Measurements from ENCODE around the gene APLF.

APLF gene

GRCh38 chr2:68453761-68454360, 13.5 kb upstream of the APLF start:
- Mint-ChIP-seq H3K4me3 (no peak overlapping the region), H3K9me3 (no peaks in the 10 kb centered on the region), H3K27me3 (no peaks in the 10 kb centered on the region), H3K4me1 (peaks cover 7% of the 10 kb centered on the region), H3K36me3 (no peaks in the 10 kb centered on the region), H3K27ac (no peak overlapping the region)
- CTCF ChIA-PET = interaction anchor here (0.7 to 2.1 kb wide), 6 partner anchors 10 to 472 kb away, joined by 3 to 10 read pairs (median 4); no protein-coding TSS in a partner anchor
- no peak for DNase-seq

DNA sequence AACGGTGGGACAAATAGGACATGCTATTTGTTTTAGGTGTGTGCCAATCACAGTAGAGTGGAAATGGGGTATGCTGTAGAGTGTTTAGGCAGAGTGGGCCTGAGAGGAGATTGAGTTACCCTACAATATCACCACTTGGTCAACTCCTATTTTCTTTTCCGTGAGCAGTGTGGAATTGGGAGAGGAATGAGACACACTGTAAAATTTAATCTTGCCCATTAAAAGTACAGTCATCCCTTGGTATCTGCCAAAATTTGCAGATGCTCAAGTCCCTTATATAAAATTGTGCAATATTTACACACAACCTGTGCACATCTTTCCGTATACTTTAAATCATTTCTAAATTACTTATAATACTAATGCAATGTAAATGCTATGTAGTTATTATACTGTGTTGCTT, 12.7 kb upstream of the APLF start:
- no peak overlapping the region for H3K27ac Mint-ChIP-seq
- H3K4me3 Mint-ChIP-seq = no peak overlapping the region
- H3K9me3 Mint-ChIP-seq = no peaks in the 10 kb centered on the region
- no peak for DNase-seq
- no peaks in the 10 kb centered on the region for H3K36me3 Mint-ChIP-seq
- CTCF ChIA-PET = interaction anchor here (1.1 to 2.1 kb wide), 2 partner anchors 9 to 11 kb away, joined by 3 to 10 read pairs; no protein-coding TSS in a partner anchor
- H3K27me3 Mint-ChIP-seq = no peaks in the 10 kb centered on the region
- peaks cover 7% of the 10 kb centered on the region for H3K4me1 Mint-ChIP-seq

DNA sequence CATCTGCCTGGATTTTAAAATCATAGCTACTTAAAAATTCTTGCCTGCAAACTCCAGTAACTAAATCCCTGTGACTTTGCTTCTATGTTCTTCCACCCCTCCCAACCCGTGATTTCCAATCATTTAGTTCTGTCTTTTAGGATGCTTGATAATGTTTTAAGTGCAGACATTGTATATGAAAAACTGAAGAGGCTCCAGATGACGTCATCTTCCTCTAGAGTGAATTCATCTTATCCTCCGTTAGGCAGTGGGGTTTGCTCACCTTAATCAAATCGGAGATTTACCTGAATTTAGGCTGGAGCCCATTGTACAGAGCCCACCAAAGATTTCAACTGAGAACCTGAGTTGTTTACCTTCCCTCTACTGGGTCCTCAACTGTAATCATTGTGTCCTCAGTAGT, 11.2 kb upstream of the APLF start:
- Mint-ChIP-seq H3K9me3 (no peaks in the 10 kb centered on the region), H3K27me3 (no peaks in the 10 kb centered on the region), H3K4me1 (peaks cover 7% of the 10 kb centered on the region), H3K27ac (no peak overlapping the region), H3K36me3 (no peaks in the 10 kb centered on the region), H3K4me3 (no peak overlapping the region)
- CTCF ChIA-PET = interaction anchor here (0.7 to 1.2 kb wide), 2 partner anchors 27 to 32 kb away, joined by 3 read pairs; no protein-coding TSS in a partner anchor
- DNase-seq = no peak

DNA sequence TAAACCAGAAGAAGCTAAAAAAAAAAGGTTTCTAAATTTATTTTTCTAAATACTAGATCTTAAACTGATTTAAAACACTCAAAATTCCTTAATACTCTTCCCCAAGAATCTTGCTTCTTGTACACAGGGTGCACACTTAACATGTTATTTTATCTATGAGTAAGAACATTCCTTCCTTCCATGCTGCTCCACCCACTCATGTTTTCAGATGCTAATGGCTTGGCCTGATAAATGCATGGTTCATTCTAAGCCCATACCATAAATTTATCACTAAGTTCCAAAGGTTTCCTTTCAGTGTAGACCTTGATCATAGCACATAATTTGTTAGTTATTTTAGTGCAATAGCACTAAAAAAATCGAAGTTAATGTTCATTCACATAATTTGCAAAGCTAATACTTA, 8.4 kb upstream of the APLF start:
- H3K4me3 Mint-ChIP-seq = no peak overlapping the region
- H3K4me1 Mint-ChIP-seq = no peaks in the 10 kb centered on the region
- CTCF ChIA-PET = no interaction called here
- no peak for DNase-seq
- no peaks in the 10 kb centered on the region for H3K27me3 Mint-ChIP-seq
- no peaks in the 10 kb centered on the region for H3K9me3 Mint-ChIP-seq
- no peak overlapping the region for H3K27ac Mint-ChIP-seq
- H3K36me3 Mint-ChIP-seq = no peaks in the 10 kb centered on the region

- Mint-ChIP-seq H3K27me3 (no peaks in the 10 kb centered on the region), H3K4me3 (no peak overlapping the region), H3K4me1 (peaks cover 32% of the 10 kb centered on the region), H3K9me3 (no peaks in the 10 kb centered on the region), H3K36me3 (peaks cover 3% of the 10 kb centered on the region), H3K27ac (no peak overlapping the region)
- DNase-seq = no peak
- CTCF ChIA-PET = interaction anchor here (0.6 to 4.9 kb wide), 38 partner anchors 10 to 843 kb away, joined by 3 to 65 read pairs (median 5); no protein-coding TSS in a partner anchor
Observed at GRCh38 chr2:68463287-68463877, 4.0 kb upstream of the APLF start.

DNA sequence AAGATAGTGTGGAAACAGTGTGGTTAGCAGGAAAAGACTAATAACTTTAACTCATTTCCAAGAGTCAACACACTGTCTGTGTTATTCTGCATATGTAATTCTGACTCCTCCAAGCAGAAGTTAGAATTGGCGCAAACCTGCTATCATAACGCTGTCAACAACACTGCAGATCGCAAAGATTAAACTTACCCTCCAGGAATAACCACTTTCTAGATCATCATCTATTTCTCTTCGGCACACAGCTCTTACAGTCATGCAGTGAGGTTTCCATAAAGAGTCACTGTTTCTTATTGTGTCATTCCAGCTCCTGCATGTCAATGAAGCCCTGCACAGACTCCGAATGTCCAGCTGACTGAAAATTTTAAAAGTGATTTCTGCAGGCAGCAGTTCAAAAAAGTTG, 2.7 kb upstream of the APLF start:
- Mint-ChIP-seq H3K4me3 (no peak overlapping the region), H3K36me3 (peaks cover 3% of the 10 kb centered on the region), H3K27ac (peak overlapping the region; percentile 67), H3K4me1 (peaks cover 43% of the 10 kb centered on the region), H3K27me3 (no peaks in the 10 kb centered on the region), H3K9me3 (no peaks in the 10 kb centered on the region)
- CTCF ChIA-PET = interaction anchor here (0.5 to 4.9 kb wide), 9 partner anchors 23 to 479 kb away, joined by 3 to 65 read pairs (median 14); no protein-coding TSS in a partner anchor
- no peak for DNase-seq

DNA sequence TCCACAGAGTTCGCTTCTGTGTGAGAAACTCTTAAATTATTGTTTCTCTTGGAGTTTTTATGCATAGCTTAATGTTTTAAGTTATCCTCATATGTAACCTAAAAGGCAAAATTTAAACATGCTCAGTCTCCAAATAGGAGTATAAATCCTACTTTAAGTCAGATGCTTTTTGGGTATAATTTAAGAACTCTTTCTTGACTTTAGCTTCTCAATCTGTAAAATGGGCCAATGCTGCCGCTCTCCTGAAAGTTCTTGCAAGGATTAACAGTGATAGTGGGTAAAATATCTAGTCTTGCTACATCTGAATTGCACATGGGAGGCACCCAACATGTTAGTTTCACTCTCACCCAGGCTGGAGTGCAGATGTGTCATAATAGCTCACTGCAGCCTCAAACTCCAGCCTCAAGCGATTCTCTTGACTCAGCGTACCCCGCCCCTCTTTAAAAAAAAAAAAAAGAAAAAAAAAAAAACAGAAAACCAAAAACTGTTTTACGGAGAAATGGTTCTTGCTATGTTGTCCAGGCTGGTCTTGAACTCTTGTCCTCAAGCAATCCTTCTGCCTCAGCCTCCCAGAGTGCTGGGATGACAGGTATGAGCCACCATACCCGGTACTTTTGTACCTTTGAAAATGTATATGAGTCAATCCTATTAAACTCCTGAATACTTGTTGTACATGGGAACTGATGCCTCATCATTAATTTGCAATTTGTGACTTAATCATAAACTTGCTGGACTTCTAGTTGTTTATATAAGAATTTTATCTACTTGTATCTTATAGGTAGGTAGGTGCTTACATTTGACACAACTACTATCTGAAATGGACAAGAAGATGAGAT, 2.1 kb upstream of the APLF start:
- Mint-ChIP-seq H3K4me3 (peak overlapping the region; percentile 94), H3K27ac (peak overlapping the region; percentile 96), H3K27me3 (no peaks in the 10 kb centered on the region), H3K36me3 (peaks cover 3% of the 10 kb centered on the region), H3K9me3 (no peaks in the 10 kb centered on the region), H3K4me1 (peaks cover 49% of the 10 kb centered on the region)
- CTCF ChIA-PET = interaction anchor here (1.0 to 4.9 kb wide), 10 partner anchors 11 to 478 kb away, joined by 3 to 65 read pairs (median 10); no protein-coding TSS in a partner anchor
- peak; percentile 57 for DNase-seq

DNA sequence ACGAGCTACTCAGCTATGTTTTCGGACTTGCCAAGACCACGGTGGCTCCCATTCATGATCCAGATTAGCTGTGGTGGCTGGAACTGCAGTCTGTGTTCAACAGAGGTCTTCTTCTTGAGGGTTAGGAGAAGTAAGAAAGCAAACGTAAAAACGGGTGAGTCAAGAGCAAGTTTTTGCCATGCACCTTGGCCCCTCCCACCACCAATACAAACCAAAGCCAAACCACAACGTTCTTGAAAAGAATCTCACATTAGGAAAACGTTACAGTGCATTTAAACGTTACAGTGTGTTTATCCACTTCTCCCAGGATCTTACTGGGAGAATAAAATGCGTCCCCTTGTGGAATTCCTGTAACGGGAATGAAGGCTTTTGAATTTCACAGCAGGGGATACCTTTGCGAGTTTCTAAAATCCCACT, 1.0 kb upstream of the APLF start:
- no peaks in the 10 kb centered on the region for H3K27me3 Mint-ChIP-seq
- peaks cover 49% of the 10 kb centered on the region for H3K4me1 Mint-ChIP-seq
- no peaks in the 10 kb centered on the region for H3K9me3 Mint-ChIP-seq
- CTCF ChIA-PET = interaction anchor here (0.8 to 4.9 kb wide), 9 partner anchors 12 to 459 kb away, joined by 3 to 65 read pairs (median 3); no protein-coding TSS in a partner anchor
- peak overlapping the region; percentile 94 for H3K4me3 Mint-ChIP-seq
- peaks cover 3% of the 10 kb centered on the region for H3K36me3 Mint-ChIP-seq
- peak; percentile 76 for DNase-seq
- H3K27ac Mint-ChIP-seq = peak overlapping the region; percentile 96

GRCh38 chr2:68466778-68467076, 658 bp upstream of the APLF start:
- H3K27me3 Mint-ChIP-seq = no peaks in the 10 kb centered on the region
- H3K9me3 Mint-ChIP-seq = no peaks in the 10 kb centered on the region
- DNase-seq = no peak
- CTCF ChIA-PET = interaction anchor here (0.8 to 4.9 kb wide), 7 partner anchors 21 to 459 kb away, joined by 3 to 65 read pairs (median 3); no protein-coding TSS in a partner anchor
- H3K4me3 Mint-ChIP-seq = peak overlapping the region; percentile 94
- peak overlapping the region; percentile 96 for H3K27ac Mint-ChIP-seq
- peaks cover 49% of the 10 kb centered on the region for H3K4me1 Mint-ChIP-seq
- peaks cover 3% of the 10 kb centered on the region for H3K36me3 Mint-ChIP-seq

DNA sequence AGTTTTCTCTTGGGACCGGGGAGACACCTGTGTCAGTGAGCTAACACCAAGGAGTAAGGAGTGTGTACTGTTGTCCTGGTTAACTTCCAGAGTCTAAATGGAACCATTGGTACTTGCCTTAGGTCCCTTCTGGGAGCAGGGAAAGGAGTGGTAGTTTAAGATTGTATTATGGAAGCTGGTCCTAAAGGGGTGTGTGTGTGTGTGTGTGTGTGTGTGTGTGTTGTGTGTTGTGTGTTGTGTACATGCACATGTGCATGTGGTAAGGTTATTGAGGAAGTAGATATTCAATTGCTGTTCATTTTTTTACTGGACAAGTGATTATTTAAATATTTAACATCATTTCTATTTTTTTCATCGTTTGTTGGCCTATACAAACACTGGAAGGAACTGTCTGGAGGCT, 1.4 kb downstream of the APLF start:
- peak overlapping the region; percentile 94 for H3K4me3 Mint-ChIP-seq
- peaks cover 49% of the 10 kb centered on the region for H3K4me1 Mint-ChIP-seq
- no peaks in the 10 kb centered on the region for H3K27me3 Mint-ChIP-seq
- peaks cover 3% of the 10 kb centered on the region for H3K36me3 Mint-ChIP-seq
- CTCF ChIA-PET = interaction anchor here (2.3 to 2.6 kb wide), 2 partner anchors 19 to 241 kb away, joined by 6 to 8 read pairs; no protein-coding TSS in a partner anchor
- no peak for DNase-seq
- H3K27ac Mint-ChIP-seq = no peak overlapping the region
- no peaks in the 10 kb centered on the region for H3K9me3 Mint-ChIP-seq

DNA sequence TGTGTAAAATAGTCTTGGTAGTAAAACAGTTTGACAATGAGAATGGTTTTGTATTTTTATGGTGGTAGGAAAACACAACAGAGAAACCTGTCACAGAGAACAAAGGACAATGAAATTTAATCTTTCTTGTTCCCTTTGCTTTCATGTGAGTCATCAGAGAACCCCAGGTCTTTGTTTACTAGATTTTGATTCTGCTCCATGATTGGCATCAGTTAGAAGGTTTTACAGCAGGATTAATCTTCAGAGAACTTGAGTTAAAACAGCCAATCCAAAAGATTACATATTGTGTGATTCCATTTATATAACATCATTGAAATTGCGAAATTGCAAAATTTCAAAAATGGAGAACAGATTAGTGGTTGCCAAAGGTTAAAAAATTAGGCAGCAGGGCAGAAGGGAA, 2.5 kb downstream of the APLF start:
- peaks cover 40% of the 10 kb centered on the region for H3K4me1 Mint-ChIP-seq
- peaks cover 3% of the 10 kb centered on the region for H3K36me3 Mint-ChIP-seq
- no peak overlapping the region for H3K27ac Mint-ChIP-seq
- H3K27me3 Mint-ChIP-seq = no peaks in the 10 kb centered on the region
- CTCF ChIA-PET = interaction anchor here (2.3 kb wide), 1 partner anchor 18 kb away, joined by 6 read pairs; no protein-coding TSS in a partner anchor
- H3K9me3 Mint-ChIP-seq = no peaks in the 10 kb centered on the region
- no peak for DNase-seq
- H3K4me3 Mint-ChIP-seq = no peak overlapping the region

- H3K4me3 Mint-ChIP-seq = no peak overlapping the region
- DNase-seq = no peak
- no peak overlapping the region for H3K27ac Mint-ChIP-seq
- no peaks in the 10 kb centered on the region for H3K36me3 Mint-ChIP-seq
- no peaks in the 10 kb centered on the region for H3K27me3 Mint-ChIP-seq
- CTCF ChIA-PET = interaction anchor here (1.5 kb wide), 1 partner anchor 238 kb away, joined by 3 read pairs; no protein-coding TSS in a partner anchor
- peaks cover 25% of the 10 kb centered on the region for H3K4me1 Mint-ChIP-seq
- no peaks in the 10 kb centered on the region for H3K9me3 Mint-ChIP-seq
Observed at GRCh38 chr2:68471385-68471784, 4.0 kb downstream of the APLF start.

DNA sequence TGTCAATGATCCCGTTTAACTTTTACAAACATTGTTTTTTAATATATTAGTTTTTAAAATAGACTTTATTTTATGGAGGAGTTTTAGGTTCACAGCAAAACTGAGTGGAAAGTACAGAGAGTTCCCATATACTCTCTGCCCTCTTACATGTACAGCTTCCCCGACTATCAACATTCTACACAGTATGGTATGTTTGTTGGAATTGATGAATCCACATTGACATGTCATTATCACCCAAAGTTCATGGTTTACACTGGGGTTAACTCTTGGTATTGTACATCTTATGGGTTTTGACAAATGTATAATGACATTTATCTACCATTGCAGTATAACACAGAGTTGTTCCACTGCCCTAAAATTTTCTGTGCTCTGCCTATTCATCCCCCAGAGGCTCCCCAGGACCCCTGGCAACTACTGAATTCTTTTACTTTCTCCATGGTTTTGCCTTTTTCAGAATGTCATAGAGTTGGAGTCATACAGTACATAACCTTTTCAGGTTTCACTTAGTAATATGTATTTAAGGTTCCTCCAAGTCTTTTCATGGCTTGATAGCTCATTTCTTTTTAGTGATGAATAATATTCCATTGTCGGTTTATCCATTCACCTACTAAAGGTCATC, 5.5 kb downstream of the APLF start:
- H3K27ac Mint-ChIP-seq = no peak overlapping the region
- no peaks in the 10 kb centered on the region for H3K9me3 Mint-ChIP-seq
- no peaks in the 10 kb centered on the region for H3K27me3 Mint-ChIP-seq
- CTCF ChIA-PET = no interaction called here
- no peak overlapping the region for H3K4me3 Mint-ChIP-seq
- no peaks in the 10 kb centered on the region for H3K36me3 Mint-ChIP-seq
- DNase-seq = no peak
- peaks cover 21% of the 10 kb centered on the region for H3K4me1 Mint-ChIP-seq

DNA sequence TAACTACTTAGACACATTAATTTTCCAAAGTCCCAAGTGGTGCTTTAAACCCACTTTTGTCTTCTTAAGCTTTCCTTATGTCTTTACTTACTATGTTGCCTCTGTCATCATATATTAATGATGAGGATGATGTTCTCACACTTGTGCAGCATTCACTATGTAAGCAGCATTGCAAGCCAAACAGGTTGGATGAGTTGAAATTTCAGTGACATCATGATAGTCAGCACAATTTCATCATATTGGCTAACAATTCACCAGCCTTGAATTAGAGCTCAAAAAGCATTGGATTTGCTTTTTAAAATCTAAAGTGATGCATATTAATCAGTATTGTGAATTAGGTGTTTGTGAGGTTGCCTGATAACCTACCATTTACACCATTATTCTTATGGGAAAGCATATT, 7.7 kb downstream of the APLF start:
- H3K27ac Mint-ChIP-seq = no peak overlapping the region
- no peaks in the 10 kb centered on the region for H3K27me3 Mint-ChIP-seq
- no peaks in the 10 kb centered on the region for H3K9me3 Mint-ChIP-seq
- peaks cover 2% of the 10 kb centered on the region for H3K4me1 Mint-ChIP-seq
- H3K36me3 Mint-ChIP-seq = no peaks in the 10 kb centered on the region
- no peak overlapping the region for H3K4me3 Mint-ChIP-seq
- CTCF ChIA-PET = no interaction called here
- DNase-seq = no peak

All from activated naive CD4-positive, alpha-beta T cell treated with anti-CD3 and anti-CD28 coated beads, Interleukin-2, amount 10 ng/mL, durations not matched to agents 7 days and 5 days (primary cell).